ENCODE data around the gene LBP. TPM values are rescaled to one million over a fixed set of nuclear protein-coding genes. Genes with fewer than 3 reads are reported as not detected.

Gene LBP
- total and polyA plus RNA-seq, 2 donors (not counting 3 experiments of a cell fraction or from before 2014, with no cell fraction given): 0.03 TPM; not detected in 1

- Histone ChIP-seq H2AFZ (ENCODE audit: low read depth, low read length) (no peak overlapping the region), H3K4me3 (replicated peaks in 1 of 3; ENCODE audit: insufficient read depth in 1 of 3, low read depth in 1 of 3, low read length in 3 of 3) (no peak overlapping the region), H3K4me2 (ENCODE audit: insufficient read depth, low read length) (no peak overlapping the region), H3K27me3 (ENCODE audit: control insufficient read depth in 2 of 2, insufficient read depth in 2 of 2, low read length in 2 of 2) (peaks cover 2% of the 10 kb centered on the region in 2 experiments), H3K9ac (replicated peaks; ENCODE audit: extremely low read depth, insufficient read depth, low read length) (no peak overlapping the region), H3K4me1 (ENCODE audit: control insufficient read depth, extremely low read depth, insufficient read depth, low read length) (no peaks in the 10 kb centered on the region), H3K9me1 (replicated peaks; ENCODE audit: control insufficient read depth, extremely low read depth, insufficient read depth, low read length) (no peaks in the 10 kb centered on the region), H3K36me3 (ENCODE audit: control insufficient read depth in 2 of 2, extremely low read depth in 1 of 2, insufficient read depth in 2 of 2, low read length in 2 of 2) (no peaks in the 10 kb centered on the region), H4K20me1 (replicated peaks; ENCODE audit: control insufficient read depth, extremely low read depth, insufficient read depth, low read length) (no peaks in the 10 kb centered on the region), H3K79me2 (ENCODE audit: control insufficient read depth, insufficient read depth, low read length) (no peaks in the 10 kb centered on the region), H3K9me3 (replicated peaks; ENCODE audit: control insufficient read depth, insufficient read depth, low read length) (no peaks in the 10 kb centered on the region), H3K27ac (ENCODE audit: insufficient read depth, low read depth, low read length) (no peak overlapping the region)
- no peak for TF ChIP-seq EZH2 (IDR thresholded peaks at IDR 0.05; ENCODE audit: borderline replicate concordance, low read depth, low read length, severe bottlenecking)
- no peak for TF ChIP-seq GATA2 (IDR thresholded peaks at IDR 0.05; ENCODE audit: insufficient read depth, insufficient read length, low read depth, low read length)
- no peak for TF ChIP-seq MYC (IDR thresholded peaks at IDR 0.05; ENCODE audit: low read depth, low read length)
- no peak for TF ChIP-seq POLR2A (IDR thresholded peaks at IDR 0.05; ENCODE audit: low read depth, low read length)
- TF ChIP-seq FOS (IDR thresholded peaks at IDR 0.05; ENCODE audit: borderline replicate concordance, insufficient read depth, low read length): no peak
- no peak for TF ChIP-seq MAX (IDR thresholded peaks at IDR 0.05; ENCODE audit: insufficient read depth, insufficient read length)
- TF ChIP-seq JUN (IDR thresholded peaks at IDR 0.05; ENCODE audit: borderline replicate concordance, insufficient read depth, insufficient read length, low read depth): no peak
- TF ChIP-seq CTCF (IDR thresholded peaks at IDR 0.05; ENCODE audit: extremely low read depth in 1 of 2, insufficient read depth in 1 of 2, low read depth in 1 of 2, low read length in 2 of 2): no peak
- no peak for TF ChIP-seq POLR2AphosphoS5 (IDR thresholded peaks at IDR 0.05; ENCODE audit: insufficient read depth, low read depth, low read length)
- no TSS peak for BruUV-seq (replicated peaks)
- DNase-seq (ENCODE audit: low read depth, low spot score): no peak
- intact Hi-C loops (cut with micrococcal nuclease): no loop called here
- no peak for FAIRE-seq
- dilution Hi-C loops (cut with MboI; ENCODE audit: extremely low pct_ligation_motif_present, low sequenced_read_pairs): no loop called here
- ChIA-PET POLR2A (no interaction called here), CTCF (interaction anchor here (1.0 to 9.2 kb wide), 5 partner anchors 19 to 106 kb away, joined by 3 to 204 read pairs (median 6); no protein-coding TSS in a partner anchor)
Observed at GRCh38 chr20:38302786-38303185, 43.5 kb upstream of the LBP start.

All from endothelial cell of umbilical vein (primary cell).